Measurements from ENCODE around the gene KIF5A. TPM values are rescaled to one million over a fixed set of nuclear protein-coding genes. Genes with fewer than 3 reads are reported as not detected.

The KIF5A gene
- total RNA-seq, 1 experiment from 2014 or later: 0.05 TPM

- no peaks in the 10 kb centered on the region for H3K9me3 ChIP-seq
- intact Hi-C loops (cut with micrococcal nuclease; ENCODE audit: unreplicated experiment): no loop called here
- peak overlapping the region; percentile 54 for H3K4me3 Mint-ChIP-seq (ENCODE audit: unreplicated experiment)
- DNase-seq: no peak
- H3K27ac Mint-ChIP-seq (ENCODE audit: unreplicated experiment): no peak overlapping the region
- no peaks in the 10 kb centered on the region for H3K9me3 Mint-ChIP-seq (ENCODE audit: unreplicated experiment)
- no peaks in the 10 kb centered on the region for H3K4me1 ChIP-seq
- TSS peak; percentile 45 for BruUV-seq (replicated peaks)
- no peaks in the 10 kb centered on the region; the same call in 1 of the 2 replicates for H3K36me3 ChIP-seq (ENCODE audit: control insufficient read depth, insufficient read depth, low read length)
- peak overlapping the region; percentile 74 for H3K4me3 ChIP-seq (ENCODE audit: low read depth, low read length)
- H3K27me3 Mint-ChIP-seq (ENCODE audit: insufficient read depth, unreplicated experiment): no peaks in the 10 kb centered on the region
- no peak for TF ChIP-seq CTCF (IDR thresholded peaks at IDR 0.05; ENCODE audit: insufficient read depth in 1 of 2, low read depth in 1 of 2, low read length in 1 of 2, severe bottlenecking in 1 of 2, unreplicated experiment in 1 of 2)
- CTCF ChIA-PET: interaction anchor here (0.9 to 1.7 kb wide), 2 partner anchors 21 to 28 kb away, joined by 4 to 8 read pairs; partner anchors contain the start of gene B4GALNT1
- H3K4me1 Mint-ChIP-seq (ENCODE audit: low read depth, unreplicated experiment): no peaks in the 10 kb centered on the region
- no peaks in the 10 kb centered on the region for H3K36me3 Mint-ChIP-seq (ENCODE audit: insufficient read depth, unreplicated experiment)
- no peaks in the 10 kb centered on the region for H3K27me3 ChIP-seq (replicated peaks; ENCODE audit: control insufficient read depth, insufficient read depth, low read length)
- POLR2A ChIA-PET: no interaction called here
These were observed 62.2 kb downstream of the KIF5A start for GRCh38 chr12:57611827-57612710.

- POLR2A ChIA-PET: no interaction called here
- H3K9me3 Mint-ChIP-seq (ENCODE audit: unreplicated experiment): no peaks in the 10 kb centered on the region
- no TSS peak for BruUV-seq (replicated peaks)
These were observed 63.0 kb downstream of the KIF5A start for GRCh38 chr12:57612711-57613426.

More at GRCh38 chr12:57612711-57613426, 63.0 kb downstream of the KIF5A start:
- Mint-ChIP-seq H3K36me3 (ENCODE audit: insufficient read depth, unreplicated experiment) (no peaks in the 10 kb centered on the region), H3K27me3 (ENCODE audit: insufficient read depth, unreplicated experiment) (no peaks in the 10 kb centered on the region), H3K4me1 (ENCODE audit: low read depth, unreplicated experiment) (no peaks in the 10 kb centered on the region), H3K4me3 (ENCODE audit: unreplicated experiment) (no peak overlapping the region), H3K27ac (ENCODE audit: unreplicated experiment) (no peak overlapping the region)
- Histone ChIP-seq H3K4me1 (no peaks in the 10 kb centered on the region), H3K36me3 (ENCODE audit: control insufficient read depth, insufficient read depth, low read length) (no peaks in the 10 kb centered on the region; the same call in 1 of the 2 replicates), H3K9me3 (no peaks in the 10 kb centered on the region), H3K27me3 (replicated peaks; ENCODE audit: control insufficient read depth, insufficient read depth, low read length) (no peaks in the 10 kb centered on the region), H3K4me3 (ENCODE audit: low read depth, low read length) (no peak overlapping the region)
- DNase-seq: no peak
- CTCF ChIA-PET: interaction anchor here (1.7 kb wide), 1 partner anchor 29 kb away, joined by 8 read pairs; no protein-coding TSS in a partner anchor
- intact Hi-C loops (cut with micrococcal nuclease; ENCODE audit: unreplicated experiment): no loop called here
- no peak for TF ChIP-seq CTCF (IDR thresholded peaks at IDR 0.05; ENCODE audit: insufficient read depth in 1 of 2, low read depth in 1 of 2, low read length in 1 of 2, severe bottlenecking in 1 of 2, unreplicated experiment in 1 of 2)

Data from Caco-2 (cell line).